Epithelial cell of prostate (primary cell): Measurements from ENCODE around the gene TIMP2.
A peak's percentile ranks its signal among the peaks of the same experiment; 100 is the strongest.

ENCODE experiments used
- DNase-seq: peaks from one replicate; pipeline ENCODE4 v3.0.0-alpha.2; 2011; ENCODE audit warnings: low read depth, low spot score
- H3K27ac ChIP-seq: fragments of 450-650 bp; 2 replicates; pipeline ENCODE4 v1.5.1; 2017; ENCODE audit warnings: mild to moderate bottlenecking

Gene TIMP2

GRCh38 chr17:78933959-78934568 lies 8.9 kb upstream of the TIMP2 start:
- peak overlapping the region; percentile 92 for H3K27ac ChIP-seq
- peak; percentile 87 for DNase-seq

DNA sequence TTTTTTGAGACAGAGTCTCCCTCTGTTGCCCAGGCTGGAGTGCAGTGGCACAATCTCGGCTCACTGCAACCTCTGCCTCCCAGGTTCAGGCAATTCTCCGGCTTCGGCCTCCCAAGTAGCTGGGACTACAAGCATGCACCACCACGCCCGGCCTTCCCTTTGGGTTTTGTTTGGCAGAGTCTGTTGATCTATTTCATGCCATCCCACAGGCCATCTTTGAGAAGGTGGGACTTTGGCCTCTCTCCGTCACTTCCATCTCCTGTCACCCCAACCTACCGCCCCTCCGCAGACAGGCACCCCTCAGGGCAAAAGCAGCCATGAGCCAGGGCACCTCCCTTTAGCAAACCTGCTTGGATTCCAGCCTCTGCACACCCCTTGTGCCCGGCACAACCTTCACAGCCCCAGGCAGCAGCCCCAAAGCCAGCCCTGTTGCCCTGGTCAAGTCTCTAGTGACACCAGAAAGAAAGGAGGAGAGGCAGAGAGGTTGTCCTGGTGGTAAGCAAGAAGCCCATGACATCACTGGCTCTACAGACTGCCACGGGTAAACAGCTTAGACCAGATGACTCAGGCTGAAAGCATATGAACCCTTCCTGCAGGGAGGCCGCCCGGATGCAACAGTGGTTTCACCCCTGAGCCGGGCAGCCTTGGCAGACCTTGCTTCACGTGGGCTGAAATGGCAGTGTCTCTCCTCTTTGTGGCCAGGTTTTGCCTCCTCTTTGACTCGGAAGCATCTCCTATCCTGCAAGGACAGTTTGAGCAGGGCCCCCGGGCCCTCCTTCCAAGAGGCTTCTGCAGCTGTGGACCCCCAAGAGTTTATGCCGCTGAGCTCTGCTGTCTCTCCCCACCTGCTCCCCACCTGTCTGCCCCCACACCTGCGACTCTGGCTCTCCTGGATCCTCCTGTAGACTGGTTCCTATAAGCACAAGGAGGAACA lies 8.1 kb upstream of the TIMP2 start:
- peak overlapping the region; percentile 92 for H3K27ac ChIP-seq
- peak; percentile 92 for DNase-seq

DNA sequence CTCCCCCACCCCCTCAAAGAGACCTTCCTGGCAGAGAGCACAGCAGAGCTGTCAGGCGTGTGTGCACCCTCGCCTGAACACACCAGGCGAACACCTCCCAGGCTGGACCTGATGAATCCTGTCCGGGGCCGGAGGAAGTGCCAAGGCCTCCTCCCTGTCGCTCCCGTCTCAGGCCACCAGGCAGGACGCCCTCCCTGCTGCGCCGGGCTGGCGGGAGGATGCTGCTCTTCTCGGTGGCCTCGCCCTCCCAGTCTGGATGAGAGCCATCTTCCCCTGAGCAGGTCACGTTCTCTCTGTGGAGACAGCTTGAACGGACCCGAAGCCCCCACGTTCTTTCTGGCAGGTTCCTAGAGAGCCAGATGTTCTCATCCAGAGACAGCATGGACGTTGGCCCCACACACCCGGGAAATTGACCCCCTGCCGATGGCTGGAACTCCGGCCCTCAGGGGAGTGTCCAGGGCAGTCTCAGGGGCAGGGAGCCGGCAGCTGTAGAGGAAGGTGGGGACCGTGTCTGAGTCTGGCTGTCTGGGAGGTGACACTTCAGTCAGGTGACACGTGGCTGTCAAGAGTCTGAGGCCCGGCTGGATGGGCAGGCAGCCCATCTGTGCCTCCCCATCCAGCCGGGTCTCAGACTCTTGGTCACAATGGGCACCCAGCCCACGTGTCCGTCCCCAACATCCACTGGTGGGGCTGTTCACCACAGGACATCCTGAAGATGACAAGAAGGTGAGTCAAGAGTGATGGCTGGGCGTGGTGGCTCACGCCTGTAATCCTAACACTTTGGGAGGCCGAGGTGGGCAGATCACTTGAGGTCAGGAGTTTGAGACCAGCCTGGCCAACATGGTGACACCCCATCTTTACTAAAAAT lies 5.0 kb upstream of the TIMP2 start:
- H3K27ac ChIP-seq, result no peak overlapping the region
- DNase-seq, result no peak

GRCh38 chr17:78925662-78926555 lies 722 bp upstream of the TIMP2 start:
- no peak overlapping the region for H3K27ac ChIP-seq
- DNase-seq, result no peak

- no peak for DNase-seq
These were observed 571 bp downstream of the TIMP2 start for GRCh38 chr17:78924481-78925151.

DNA sequence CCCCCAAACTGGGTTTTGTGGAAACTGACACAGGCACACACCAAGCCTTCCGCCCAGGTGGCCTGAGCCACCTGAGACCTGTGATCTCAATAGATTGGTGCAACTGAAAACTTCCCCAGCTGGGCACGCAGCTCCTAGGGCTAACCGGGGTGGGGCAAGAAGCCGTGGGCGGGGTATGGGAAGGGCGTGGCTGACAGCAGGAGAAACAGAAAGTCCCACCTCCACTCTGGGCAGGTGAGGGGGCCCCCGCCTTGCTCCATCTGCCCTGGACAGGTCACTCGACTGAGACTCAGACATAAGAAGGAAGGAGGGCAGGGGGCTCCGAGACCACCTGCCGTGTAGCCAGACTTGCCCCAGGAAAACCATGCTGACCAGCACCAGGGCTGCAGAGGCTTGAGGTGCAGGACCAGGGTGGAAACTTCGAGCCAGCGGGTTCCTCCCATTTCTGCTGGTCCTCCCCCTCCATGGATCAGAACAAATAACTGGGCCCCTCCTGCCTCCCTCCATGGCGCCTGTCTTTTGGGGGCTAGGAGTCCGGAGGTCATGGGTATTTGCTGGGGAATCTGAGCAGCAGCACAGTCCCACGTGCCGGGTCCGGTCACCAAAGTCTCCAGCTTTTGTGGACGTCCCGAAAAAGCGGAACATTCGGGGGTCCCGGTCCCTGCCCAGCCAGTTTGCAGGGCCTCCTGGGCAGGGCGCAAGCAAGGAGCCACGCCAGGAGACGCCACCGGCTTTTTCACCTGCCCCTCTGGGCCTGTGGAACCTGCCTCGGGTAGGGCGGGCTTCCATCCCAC lies 1.3 kb downstream of the TIMP2 start:
- DNase-seq, result no peak
- no peak overlapping the region for H3K27ac ChIP-seq

More at GRCh38 chr17:78924481-78925151, 571 bp downstream of the TIMP2 start:
- H3K27ac ChIP-seq, result no peak overlapping the region

- no peak overlapping the region for H3K27ac ChIP-seq
- DNase-seq, result no peak
These were observed 2.2 kb downstream of the TIMP2 start for GRCh38 chr17:78922816-78923498.

DNA sequence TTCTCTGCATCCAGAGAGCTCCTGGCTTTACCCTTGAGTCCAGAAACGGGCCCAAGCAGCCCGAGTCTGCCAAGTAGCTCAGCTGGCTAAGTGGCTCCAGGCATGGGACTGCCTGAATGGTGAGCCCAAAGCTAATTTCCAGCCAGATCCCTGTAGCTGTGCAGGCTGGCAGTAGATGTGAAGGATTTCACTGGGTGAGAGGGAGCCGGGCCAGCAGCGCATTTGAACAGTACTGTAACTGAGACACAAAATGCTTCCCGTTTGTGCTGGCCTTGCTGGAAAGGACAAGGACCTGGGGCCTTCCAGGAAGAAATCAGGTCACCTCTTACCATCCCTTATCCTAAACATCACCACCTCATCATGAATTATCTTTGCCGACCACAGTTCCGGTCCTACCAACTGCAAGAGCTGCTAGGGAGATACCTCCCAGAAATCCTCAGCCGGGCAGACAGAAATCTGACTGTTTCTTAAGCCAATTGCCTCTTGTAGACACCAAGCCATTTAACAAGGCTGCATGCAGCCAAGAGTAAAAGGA lies 3.7 kb downstream of the TIMP2 start:
- no peak overlapping the region for H3K27ac ChIP-seq

DNA sequence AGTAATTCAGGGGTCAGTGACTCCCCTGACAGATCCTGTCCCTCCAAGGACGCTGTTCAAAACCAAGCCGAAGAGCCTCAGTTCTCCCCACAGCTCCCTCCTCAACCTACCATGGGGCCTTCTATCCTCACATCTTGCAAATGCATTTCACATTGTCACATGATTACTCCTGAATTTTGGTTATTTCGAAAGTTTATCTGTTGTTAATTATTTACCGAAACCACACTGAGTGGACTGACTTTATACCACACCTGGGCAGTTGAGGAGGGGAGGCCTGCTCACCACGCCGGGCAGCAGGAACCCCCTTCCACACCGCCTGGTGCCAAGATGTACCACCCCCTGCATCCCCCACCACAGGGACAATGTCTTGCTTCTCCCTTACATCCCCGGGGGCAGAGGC lies 4.7 kb downstream of the TIMP2 start:
- H3K27ac ChIP-seq, result no peak overlapping the region
- no peak for DNase-seq

More for the DNA sequence above, 3.7 kb downstream of the TIMP2 start:
- DNase-seq, result no peak

DNA sequence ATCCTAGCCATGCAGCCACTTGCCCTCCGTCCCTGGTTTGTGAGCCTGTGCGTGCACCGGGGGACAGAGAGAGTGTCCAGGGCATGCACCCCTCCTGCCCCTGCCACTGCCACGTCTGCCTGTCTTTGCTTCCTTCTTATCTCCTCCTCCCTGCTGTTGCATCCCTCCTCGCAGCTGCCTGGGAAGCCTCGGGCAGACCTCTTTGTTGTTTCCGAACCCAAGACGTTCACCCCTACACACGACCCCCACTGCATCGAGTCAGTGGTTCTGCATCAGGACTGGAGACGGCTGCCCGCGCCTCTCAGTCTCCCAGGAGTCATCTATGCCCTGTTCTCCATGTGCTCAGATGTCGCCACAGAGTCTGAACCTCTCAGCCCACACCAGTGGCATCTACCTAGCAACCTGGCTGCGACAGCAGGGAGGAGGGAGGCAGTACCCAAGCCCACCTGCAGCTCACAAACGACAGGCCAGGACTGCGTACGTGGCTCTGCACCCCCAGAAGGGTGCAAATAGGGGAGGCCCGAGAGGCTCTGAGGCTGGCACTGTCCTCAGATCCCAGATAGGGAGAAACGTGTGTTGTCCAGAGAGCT lies 5.2 kb downstream of the TIMP2 start:
- H3K27ac ChIP-seq, result no peak overlapping the region
- no peak for DNase-seq

- no peak for DNase-seq
- no peak overlapping the region for H3K27ac ChIP-seq
These were observed 6.2 kb downstream of the TIMP2 start for GRCh38 chr17:78918979-78919378.

GRCh38 chr17:78917451-78918275 lies 7.5 kb downstream of the TIMP2 start:
- no peak for DNase-seq
- H3K27ac ChIP-seq, result no peak overlapping the region

- no peak overlapping the region for H3K27ac ChIP-seq
These were observed 9.1 kb downstream of the TIMP2 start for GRCh38 chr17:78915872-78916632.

GRCh38 chr17:78913115-78913514 lies 12.1 kb downstream of the TIMP2 start:
- no peak overlapping the region for H3K27ac ChIP-seq
- DNase-seq, result no peak

More at GRCh38 chr17:78915872-78916632, 9.1 kb downstream of the TIMP2 start:
- peak; percentile 36 for DNase-seq

DNA sequence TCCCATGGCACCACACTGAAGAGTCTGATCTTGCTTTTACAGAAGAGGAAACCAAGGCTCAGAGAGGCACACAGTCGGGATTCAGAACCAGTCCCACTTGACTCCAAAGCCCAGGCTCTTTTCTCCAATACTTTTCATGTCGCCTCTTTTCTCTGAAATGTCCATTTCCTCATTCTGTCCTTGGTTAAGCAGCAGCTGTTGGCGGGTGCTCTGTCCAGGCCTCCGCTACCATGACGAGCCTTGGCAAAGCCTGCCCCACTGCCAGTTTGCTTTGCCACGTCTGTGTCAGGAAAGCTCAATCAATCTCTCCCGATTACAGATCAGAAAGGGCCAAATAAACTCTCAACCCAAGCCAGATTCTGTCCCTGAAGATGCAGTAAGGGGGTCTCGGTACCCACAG lies 13.1 kb downstream of the TIMP2 start:
- DNase-seq, result no peak

More for the DNA sequence above, 13.1 kb downstream of the TIMP2 start:
- H3K27ac ChIP-seq, result no peak overlapping the region
